Measurements from ENCODE around the gene TTC28.

DNA sequence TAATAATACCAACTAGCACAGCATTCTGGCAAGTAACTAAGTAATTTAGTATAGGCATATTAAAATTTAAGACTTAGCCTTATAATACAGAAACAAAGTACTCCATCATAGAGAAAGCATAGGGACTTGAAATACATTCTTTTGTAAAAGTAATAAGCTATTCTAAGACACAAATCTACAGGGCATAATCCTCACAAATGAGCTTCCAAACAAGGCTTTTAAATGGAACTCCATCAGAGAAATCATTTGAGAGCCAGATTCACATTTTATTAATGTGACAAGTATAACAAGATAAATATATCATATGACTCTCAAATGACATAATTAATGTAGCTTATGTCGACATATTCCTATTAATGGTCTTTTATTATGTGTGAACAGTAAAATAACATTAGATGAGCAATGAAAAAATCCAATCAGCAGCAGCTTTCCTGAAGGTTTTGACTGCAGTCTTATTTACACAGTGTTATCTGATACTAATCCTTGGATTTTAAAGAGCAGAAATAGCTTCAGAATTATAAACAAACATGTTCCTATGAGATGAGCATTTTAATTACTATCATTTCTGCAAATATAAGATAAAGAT is 241.4 kb downstream of the TTC28 start:
- TF ChIP-seq, protein P1, sequence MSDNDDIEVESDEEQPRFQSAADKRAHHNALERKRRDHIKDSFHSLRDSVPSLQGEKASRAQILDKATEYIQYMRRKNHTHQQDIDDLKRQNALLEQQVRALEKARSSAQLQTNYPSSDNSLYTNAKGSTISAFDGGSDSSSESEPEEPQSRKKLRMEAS (IDR thresholded peaks at IDR 0.05; ENCODE audit: low read depth, low read length) = no peak
- TF ChIP-seq MYC (IDR thresholded peaks at IDR 0.05; ENCODE audit: low read depth, low read length) (no peak), POLR2A (IDR thresholded peaks at IDR 0.05; ENCODE audit: extremely low read depth, insufficient read length) (no peak)
- TF ChIP-seq, protein P2, sequence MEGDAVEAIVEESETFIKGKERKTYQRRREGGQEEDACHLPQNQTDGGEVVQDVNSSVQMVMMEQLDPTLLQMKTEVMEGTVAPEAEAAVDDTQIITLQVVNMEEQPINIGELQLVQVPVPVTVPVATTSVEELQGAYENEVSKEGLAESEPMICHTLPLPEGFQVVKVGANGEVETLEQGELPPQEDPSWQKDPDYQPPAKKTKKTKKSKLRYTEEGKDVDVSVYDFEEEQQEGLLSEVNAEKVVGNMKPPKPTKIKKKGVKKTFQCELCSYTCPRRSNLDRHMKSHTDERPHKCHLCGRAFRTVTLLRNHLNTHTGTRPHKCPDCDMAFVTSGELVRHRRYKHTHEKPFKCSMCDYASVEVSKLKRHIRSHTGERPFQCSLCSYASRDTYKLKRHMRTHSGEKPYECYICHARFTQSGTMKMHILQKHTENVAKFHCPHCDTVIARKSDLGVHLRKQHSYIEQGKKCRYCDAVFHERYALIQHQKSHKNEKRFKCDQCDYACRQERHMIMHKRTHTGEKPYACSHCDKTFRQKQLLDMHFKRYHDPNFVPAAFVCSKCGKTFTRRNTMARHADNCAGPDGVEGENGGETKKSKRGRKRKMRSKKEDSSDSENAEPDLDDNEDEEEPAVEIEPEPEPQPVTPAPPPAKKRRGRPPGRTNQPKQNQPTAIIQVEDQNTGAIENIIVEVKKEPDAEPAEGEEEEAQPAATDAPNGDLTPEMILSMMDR (IDR thresholded peaks at IDR 0.05; ENCODE audit: low read depth, low read length) = no peak

All from NB4 (cell line).